Stomach (tissue), 9 donors: Measurements from ENCODE around the gene KRT33B. TPM values are rescaled to one million over a fixed set of nuclear protein-coding genes. Genes with fewer than 3 reads are reported as not detected.

ENCODE experiments used
- DNase-seq, 2 donors: peaks; one replicate each; pipeline versions ENCODE4 v3.0.0 to v3.0.0-alpha.2; 2013 to 2019
- H3K27ac ChIP-seq, 5 donors: fragments of 200-600 bp in 4 of 5; sonication (generic) in 4 of 5; one replicate each; pipeline ENCODE4 v1.5.1; 2013 to 2019; ENCODE audit warnings: mild to moderate bottlenecking in 1 of 5, moderate library complexity in 1 of 5
- H3K27me3 ChIP-seq, 3 donors: fragments of 200-600 bp; sonication (generic); one replicate each; pipeline ENCODE4 v1.5.1; 2017 to 2019; ENCODE audit warnings: mixed run types in 1 of 3
- H3K36me3 ChIP-seq, 4 donors: fragments of 200-600 bp; sonication (generic); 1 replicate in 3 of 4; 2 replicates in 1 of 4; pipeline ENCODE4 v1.5.1; 2016 to 2019
- H3K4me1 ChIP-seq, 4 donors: fragments of 200-600 bp; sonication (generic); one replicate each; pipeline ENCODE4 v1.5.1; 2016 to 2019
- H3K4me3 ChIP-seq, 4 donors: fragments of 200-600 bp; sonication (generic) in 3 of 4; one replicate each; pipeline ENCODE4 v1.5.1; 2016 to 2019; ENCODE audit warnings: mild to moderate bottlenecking in 1 of 4
- H3K9me3 ChIP-seq, 4 donors: fragments of 200-600 bp; sonication (generic); one replicate each; pipeline ENCODE4 v1.5.1; 2016 to 2019
- EP300 ChIP-seq: sonication (generic); formaldehyde crosslinking; IDR thresholded peaks from one replicate; pipeline ENCODE4 v1.6.1; 2017; ENCODE audit warnings: antibody characterized with exemption
- POLR2A ChIP-seq, 4 donors: fragments of 450-650 bp; IDR thresholded peaks; one replicate each; pipeline ENCODE4 v1.6.1; 2016; ENCODE audit warnings: antibody characterized with exemption in 4 of 4, control low read depth in 2 of 4, mild to moderate bottlenecking in 1 of 4, moderate library complexity in 1 of 4
- POLR2AphosphoS5 ChIP-seq, 3 donors: sonication (generic); formaldehyde crosslinking; IDR thresholded peaks; one replicate each; pipeline ENCODE4 v1.6.1; 2016; ENCODE audit warnings: antibody characterized with exemption in 3 of 3
- WGBS, 5 donors: extraction: QIAGEN DNeasy Blood & Tissue Kit in 3 of 5; methylation state at CpG; one replicate each; pipeline versions ENCODE4 v1.1.5 to v1.1.7; 2013 to 2018; 5-methylcytosine and 5-hydroxymethylcytosine counted together
- intact Hi-C: fragments of 100-400 bp; cut with DNase I; formaldehyde crosslinking; loops from one replicate; pipeline ENCODE4 v1.15.1; 2023; ENCODE audit warnings: low total_unique reads
- polyA plus RNA-seq, 3 donors: library from polyadenylated mRNA; stranded (reverse); fragments of 200-250 nt; gene quantifications; one replicate each; pipeline ENCODE4 v1.2.3, GENCODE V29; 2013
- total RNA-seq, 5 donors: library from RNA; depleted of rRNA; stranded (reverse); fragments of >200 nt; gene quantifications; one replicate each; pipeline versions ENCODE4 v1.1.0 to v1.2.3, GENCODE V29; 2014 to 2016
- TF ChIP-seq, protein P1 (sequence below), 7 experiments: fragments of 450-650 bp in 4 of 7; fragments of 200-600 bp in 3 of 7; sonication (generic) in 3 of 7; IDR thresholded peaks; one replicate each; pipeline ENCODE4 v1.5.1; 2016 to 2019; ENCODE audit warnings: antibody characterized with exemption in 7 of 7, control low read depth in 2 of 7, mild to moderate bottlenecking in 1 of 7
- donor health status: healthy with polysubstance abuse.
- donor health status: Bipolar disorder and iron deficiency.
- donor health status: healthy.

KRT33B gene
- total and polyA plus RNA-seq, 8 donors, result not detected

DNA sequence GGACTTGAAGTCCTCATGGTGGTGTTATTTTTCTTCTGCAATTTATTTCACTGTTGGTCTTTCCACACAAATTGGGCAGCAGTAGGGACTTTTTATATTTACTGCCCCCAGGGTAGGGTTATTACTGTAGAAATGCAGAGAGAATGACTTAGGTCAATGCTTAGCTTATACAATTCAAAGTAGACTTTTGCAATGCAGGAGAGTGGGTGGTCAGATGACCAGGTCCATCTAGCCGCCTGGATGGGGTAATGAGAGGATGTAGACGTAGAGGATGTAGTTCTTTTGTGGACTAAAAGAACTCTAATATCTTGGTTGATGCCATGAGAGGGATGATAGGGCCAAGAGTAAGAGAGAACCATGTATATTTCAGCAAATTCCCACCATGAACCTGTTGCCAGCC is 51.4 kb downstream of the KRT33B start:
- WGBS, 5 donors, result 37 to 86% (median 60%) methylated on average over 2 of the region's 2 CpGs
- peaks cover 0 to 17% (median 0%) of the 10 kb centered on the region in 4 donors for H3K9me3 ChIP-seq
- H3K36me3 ChIP-seq, result no peaks in the 10 kb centered on the region
- no peak overlapping the region for H3K27ac ChIP-seq
- no peak overlapping the region for H3K4me3 ChIP-seq
- DNase-seq, result no peak
- no peaks in the 10 kb centered on the region for H3K4me1 ChIP-seq
- intact Hi-C loops, result no loop called here
- TF ChIP-seq POLR2A (IDR thresholded peaks at IDR 0.05) (no peak), POLR2AphosphoS5 (IDR thresholded peaks at IDR 0.05) (no peak)
- H3K27me3 ChIP-seq, result peaks cover 0 to 19% (median 3%) of the 10 kb centered on the region in 3 donors

DNA sequence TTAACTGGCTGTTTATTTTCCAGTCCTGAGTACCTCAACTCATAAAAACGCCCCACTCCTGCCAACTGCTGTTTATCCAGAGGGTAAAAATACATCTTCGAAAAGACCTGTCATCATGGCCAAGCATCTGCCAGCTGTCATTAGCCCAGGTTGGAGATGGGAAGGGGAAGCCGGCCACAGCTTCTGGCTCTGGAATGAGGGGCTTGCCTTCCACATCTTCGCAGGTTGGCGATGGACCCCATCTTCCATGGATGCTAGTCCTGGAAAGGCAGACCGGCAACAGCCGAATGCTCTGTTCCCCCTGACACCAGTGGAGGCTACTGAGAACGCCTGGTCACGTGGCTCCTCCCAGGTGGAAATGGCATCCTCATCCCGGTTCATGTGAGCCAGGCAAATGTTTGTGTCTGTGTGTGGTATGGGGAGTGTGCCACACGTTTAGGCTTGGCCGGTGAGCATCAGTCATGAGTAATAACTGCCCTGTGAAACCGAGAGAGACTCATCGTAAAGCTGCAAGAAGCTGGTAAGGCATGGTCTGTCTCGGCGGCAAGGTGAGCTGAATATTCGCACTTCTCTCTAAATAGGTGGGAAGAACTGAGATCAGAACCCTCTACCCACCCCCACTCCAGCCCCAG is 53.7 kb downstream of the KRT33B start:
- WGBS, 5 donors, result 74 to 79% (median 76%) methylated on average over 16 to 17 of the region's 17 CpGs
- H3K27ac ChIP-seq, result no peak overlapping the region
- no peak overlapping the region for H3K4me3 ChIP-seq
- intact Hi-C loops, result no loop called here
- no peaks in the 10 kb centered on the region for H3K4me1 ChIP-seq
- peaks cover 0 to 17% (median 0%) of the 10 kb centered on the region in 4 donors for H3K9me3 ChIP-seq
- DNase-seq, result no peak
- peaks cover 0 to 19% (median 3%) of the 10 kb centered on the region in 3 donors for H3K27me3 ChIP-seq
- TF ChIP-seq, protein P1, sequence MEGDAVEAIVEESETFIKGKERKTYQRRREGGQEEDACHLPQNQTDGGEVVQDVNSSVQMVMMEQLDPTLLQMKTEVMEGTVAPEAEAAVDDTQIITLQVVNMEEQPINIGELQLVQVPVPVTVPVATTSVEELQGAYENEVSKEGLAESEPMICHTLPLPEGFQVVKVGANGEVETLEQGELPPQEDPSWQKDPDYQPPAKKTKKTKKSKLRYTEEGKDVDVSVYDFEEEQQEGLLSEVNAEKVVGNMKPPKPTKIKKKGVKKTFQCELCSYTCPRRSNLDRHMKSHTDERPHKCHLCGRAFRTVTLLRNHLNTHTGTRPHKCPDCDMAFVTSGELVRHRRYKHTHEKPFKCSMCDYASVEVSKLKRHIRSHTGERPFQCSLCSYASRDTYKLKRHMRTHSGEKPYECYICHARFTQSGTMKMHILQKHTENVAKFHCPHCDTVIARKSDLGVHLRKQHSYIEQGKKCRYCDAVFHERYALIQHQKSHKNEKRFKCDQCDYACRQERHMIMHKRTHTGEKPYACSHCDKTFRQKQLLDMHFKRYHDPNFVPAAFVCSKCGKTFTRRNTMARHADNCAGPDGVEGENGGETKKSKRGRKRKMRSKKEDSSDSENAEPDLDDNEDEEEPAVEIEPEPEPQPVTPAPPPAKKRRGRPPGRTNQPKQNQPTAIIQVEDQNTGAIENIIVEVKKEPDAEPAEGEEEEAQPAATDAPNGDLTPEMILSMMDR (IDR thresholded peaks at IDR 0.05), result no peak
- TF ChIP-seq POLR2AphosphoS5 (IDR thresholded peaks at IDR 0.05) (no peak), EP300 (no peak), POLR2A (IDR thresholded peaks at IDR 0.05) (no peak)
- H3K36me3 ChIP-seq, result no peaks in the 10 kb centered on the region

DNA sequence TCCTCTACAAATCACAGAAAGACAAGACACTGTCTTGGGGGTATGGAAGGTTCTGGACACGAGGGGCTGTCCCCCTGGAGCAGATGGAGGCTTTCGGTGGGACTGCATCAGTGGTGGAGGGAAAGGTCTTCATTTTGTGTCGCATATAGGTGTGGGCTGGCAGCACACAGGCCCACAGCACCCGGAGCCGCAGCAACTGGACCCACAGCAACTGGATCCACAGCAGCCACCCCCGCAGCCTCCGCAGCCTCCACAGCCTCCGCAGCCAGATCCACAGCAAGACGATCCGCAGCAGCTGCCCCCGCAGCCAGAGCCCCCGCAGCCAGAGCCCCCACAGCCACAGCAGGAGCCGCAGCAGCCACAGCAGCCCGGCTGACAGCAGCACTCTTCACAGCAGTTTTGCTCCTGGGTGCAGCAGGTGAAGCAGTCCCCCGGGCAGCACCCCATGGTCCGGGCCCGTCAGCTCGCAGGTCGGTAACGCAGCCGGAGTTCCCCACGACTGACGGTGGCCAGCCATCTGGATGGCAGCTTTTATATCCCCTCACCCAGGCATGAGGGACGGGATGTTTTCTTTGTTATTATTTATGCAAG is 54.3 kb downstream of the KRT33B start, which contains the start of gene KRTAP17-1:
TSS of gene KRTAP17-1 (minus strand) at position 507 of the 591 bp plus-strand sequence. CDS start at position 447, 60 bp downstream.
- 82 to 88% (median 84%) methylated on average over 17 to 24 of the region's 24 CpGs for WGBS, 5 donors
- TF ChIP-seq, protein P1 (IDR thresholded peaks at IDR 0.05), result no peak
- TF ChIP-seq POLR2AphosphoS5 (IDR thresholded peaks at IDR 0.05) (no peak), EP300 (no peak), POLR2A (IDR thresholded peaks at IDR 0.05) (no peak)
- peaks cover 0 to 12% (median 0%) of the 10 kb centered on the region in 4 donors for H3K9me3 ChIP-seq
- no peak within 1 kb of the TSS for H3K27ac ChIP-seq
- DNase-seq, result no peak
- H3K27me3 ChIP-seq, result peaks cover 0 to 19% (median 3%) of the 10 kb centered on the region in 3 donors
- H3K4me1 ChIP-seq, result no peaks in the 10 kb centered on the region
- H3K36me3 ChIP-seq, result no peaks in the 10 kb centered on the region
- no peak within 1 kb of the TSS for H3K4me3 ChIP-seq
- intact Hi-C loops, result no loop called here

Other genes starting within 250 kb of the KRT33B start
Only the 30 nearest of the 32 such genes appear.
- gene KRTAP4-6, start 229.3 kb downstream of the KRT33B start, total RNA-seq, result not detected
- gene KRTAP4-6, start 229.3 kb downstream of the KRT33B start, polyA plus RNA-seq, result not detected
- gene KRTAP4-5, start 220.0 kb downstream of the KRT33B start, total RNA-seq, result not detected
- not detected for gene KRTAP4-5, start 220.0 kb downstream of the KRT33B start, polyA plus RNA-seq
- not detected for gene KRTAP4-4, start 209.1 kb downstream of the KRT33B start, total RNA-seq
- gene KRTAP4-4, start 209.1 kb downstream of the KRT33B start, polyA plus RNA-seq, result not detected
- not detected for gene KRTAP4-3, start 201.6 kb downstream of the KRT33B start, total RNA-seq
- not detected for gene KRTAP4-3, start 201.6 kb downstream of the KRT33B start, polyA plus RNA-seq
- gene KRTAP4-2, start 191.6 kb downstream of the KRT33B start, total RNA-seq, result not detected
- not detected for gene KRTAP4-2, start 191.6 kb downstream of the KRT33B start, polyA plus RNA-seq
- not detected for gene KRTAP4-1, start 184.9 kb downstream of the KRT33B start, total RNA-seq
- not detected for gene KRTAP4-1, start 184.9 kb downstream of the KRT33B start, polyA plus RNA-seq
- not detected for gene KRTAP9-1, start 179.9 kb downstream of the KRT33B start, total RNA-seq
- not detected for gene KRTAP9-1, start 179.9 kb downstream of the KRT33B start, polyA plus RNA-seq
- not detected for gene KRTAP9-2, start 143.2 kb downstream of the KRT33B start, total RNA-seq
- gene KRTAP9-2, start 143.2 kb downstream of the KRT33B start, polyA plus RNA-seq, result not detected
- not detected for gene KRTAP9-3, start 137.4 kb downstream of the KRT33B start, total RNA-seq
- gene KRTAP9-3, start 137.4 kb downstream of the KRT33B start, polyA plus RNA-seq, result not detected
- not detected for gene KRTAP9-8, start 131.8 kb downstream of the KRT33B start, total RNA-seq
- gene KRTAP9-8, start 131.8 kb downstream of the KRT33B start, polyA plus RNA-seq, result not detected
- not detected for gene KRTAP9-4, start 120.1 kb downstream of the KRT33B start, total RNA-seq
- gene KRTAP9-4, start 120.1 kb downstream of the KRT33B start, polyA plus RNA-seq, result not detected
- gene KRTAP9-9, start 114.4 kb downstream of the KRT33B start, total RNA-seq, result not detected
- not detected for gene KRTAP9-9, start 114.4 kb downstream of the KRT33B start, polyA plus RNA-seq
- gene KRTAP9-6, start 104.4 kb downstream of the KRT33B start, total RNA-seq, result not detected
- not detected for gene KRTAP9-6, start 104.4 kb downstream of the KRT33B start, polyA plus RNA-seq
- gene KRTAP9-7, start 94.1 kb downstream of the KRT33B start, total RNA-seq, result not detected
- not detected for gene KRTAP9-7, start 94.1 kb downstream of the KRT33B start, polyA plus RNA-seq
- gene KRTAP29-1, start 67.0 kb downstream of the KRT33B start, total RNA-seq, result not detected
- gene KRTAP29-1, start 67.0 kb downstream of the KRT33B start, polyA plus RNA-seq, result not detected
- gene KRTAP16-1, start 60.5 kb downstream of the KRT33B start, total RNA-seq, result not detected
- gene KRTAP16-1, start 60.5 kb downstream of the KRT33B start, polyA plus RNA-seq, result not detected
- gene KRTAP17-1, start 54.1 kb downstream of the KRT33B start, total RNA-seq, result not detected
- not detected for gene KRTAP17-1, start 54.1 kb downstream of the KRT33B start, polyA plus RNA-seq
- gene KRT33A, start 19.0 kb downstream of the KRT33B start, total RNA-seq, result not detected
- gene KRT33A, start 19.0 kb downstream of the KRT33B start, polyA plus RNA-seq, result under 1 TPM in 1 of 3 donors, not detected in 2; 0.45 TPM
- not detected for gene KRT34, start 12.5 kb upstream of the KRT33B start, total RNA-seq
- under 1 TPM in 1 of 3 donors, not detected in 2; 0.20 TPM for gene KRT34, start 12.5 kb upstream of the KRT33B start, polyA plus RNA-seq
- gene KRT31, start 27.8 kb upstream of the KRT33B start, total RNA-seq, result not detected
- gene KRT31, start 27.8 kb upstream of the KRT33B start, polyA plus RNA-seq, result 1 to 10 TPM in 1 of 3 donors, not detected in 2; 3.1 TPM
- gene KRT37, start 54.8 kb upstream of the KRT33B start, total RNA-seq, result not detected
- gene KRT37, start 54.8 kb upstream of the KRT33B start, polyA plus RNA-seq, result not detected
- not detected for gene KRT38, start 71.2 kb upstream of the KRT33B start, total RNA-seq
- not detected for gene KRT38, start 71.2 kb upstream of the KRT33B start, polyA plus RNA-seq
- gene KRT32, start 97.6 kb upstream of the KRT33B start, total RNA-seq, result not detected
- 1 to 10 TPM in 1 of 3 donors, not detected in 2; 1.9 TPM for gene KRT32, start 97.6 kb upstream of the KRT33B start, polyA plus RNA-seq
- gene KRT35, start 111.3 kb upstream of the KRT33B start, total RNA-seq, result not detected
- gene KRT35, start 111.3 kb upstream of the KRT33B start, polyA plus RNA-seq, result not detected
- not detected for gene KRT36, start 120.1 kb upstream of the KRT33B start, total RNA-seq
- not detected for gene KRT36, start 120.1 kb upstream of the KRT33B start, polyA plus RNA-seq
- 10 to 100 TPM in 2 of 5 donors, 1 to 10 TPM in 2, not detected in 1; 2.2 to 43.8 (median 11.1) TPM for gene KRT13, start 135.8 kb upstream of the KRT33B start, total RNA-seq
- over 10,000 TPM in 1 of 3 donors, 10 to 100 TPM in 1, 1 to 10 TPM in 1; 1.1 to 12,460 (median 41.1) TPM for gene KRT13, start 135.8 kb upstream of the KRT33B start, polyA plus RNA-seq
- 1 to 10 TPM in 4 of 5 donors, not detected in 1; 1.6 to 9.4 (median 2.4) TPM for gene KRT15, start 149.1 kb upstream of the KRT33B start, total RNA-seq
- 1,000 to 10,000 TPM in 1 of 3 donors, 1 to 10 TPM in 2; 1.4 to 3,416 (median 4.7) TPM for gene KRT15, start 149.1 kb upstream of the KRT33B start, polyA plus RNA-seq
- 1,000 to 10,000 TPM in 1 of 5 donors, 100 to 1,000 TPM in 4; 218 to 2,364 (median 659) TPM for gene KRT19, start 158.5 kb upstream of the KRT33B start, total RNA-seq
- 1,000 to 10,000 TPM in 1 of 3 donors, 100 to 1,000 TPM in 2; 431 to 1,737 (median 761) TPM for gene KRT19, start 158.5 kb upstream of the KRT33B start, polyA plus RNA-seq
- gene KRT9, start 202.2 kb upstream of the KRT33B start, total RNA-seq, result not detected
- gene KRT9, start 202.2 kb upstream of the KRT33B start, polyA plus RNA-seq, result not detected
- 1 to 10 TPM in 1 of 5 donors, not detected in 4; 1.3 TPM for gene KRT14, start 217.1 kb upstream of the KRT33B start, total RNA-seq
- 100 to 1,000 TPM in 1 of 3 donors, 1 to 10 TPM in 1, not detected in 1; 2.4 to 164 TPM for gene KRT14, start 217.1 kb upstream of the KRT33B start, polyA plus RNA-seq